HG03521 (cell line): ENCODE results near the gene LRRC28.

ENCODE experiments used
- ATAC-seq: cut with Tn5 transposase; IDR thresholded peaks from one replicate; pipeline ENCODE4 v1.9.1; 2021; ENCODE audit warnings: mild to moderate bottlenecking, moderate library complexity; ENCODE audit not compliant: unreplicated experiment

Gene LRRC28

DNA sequence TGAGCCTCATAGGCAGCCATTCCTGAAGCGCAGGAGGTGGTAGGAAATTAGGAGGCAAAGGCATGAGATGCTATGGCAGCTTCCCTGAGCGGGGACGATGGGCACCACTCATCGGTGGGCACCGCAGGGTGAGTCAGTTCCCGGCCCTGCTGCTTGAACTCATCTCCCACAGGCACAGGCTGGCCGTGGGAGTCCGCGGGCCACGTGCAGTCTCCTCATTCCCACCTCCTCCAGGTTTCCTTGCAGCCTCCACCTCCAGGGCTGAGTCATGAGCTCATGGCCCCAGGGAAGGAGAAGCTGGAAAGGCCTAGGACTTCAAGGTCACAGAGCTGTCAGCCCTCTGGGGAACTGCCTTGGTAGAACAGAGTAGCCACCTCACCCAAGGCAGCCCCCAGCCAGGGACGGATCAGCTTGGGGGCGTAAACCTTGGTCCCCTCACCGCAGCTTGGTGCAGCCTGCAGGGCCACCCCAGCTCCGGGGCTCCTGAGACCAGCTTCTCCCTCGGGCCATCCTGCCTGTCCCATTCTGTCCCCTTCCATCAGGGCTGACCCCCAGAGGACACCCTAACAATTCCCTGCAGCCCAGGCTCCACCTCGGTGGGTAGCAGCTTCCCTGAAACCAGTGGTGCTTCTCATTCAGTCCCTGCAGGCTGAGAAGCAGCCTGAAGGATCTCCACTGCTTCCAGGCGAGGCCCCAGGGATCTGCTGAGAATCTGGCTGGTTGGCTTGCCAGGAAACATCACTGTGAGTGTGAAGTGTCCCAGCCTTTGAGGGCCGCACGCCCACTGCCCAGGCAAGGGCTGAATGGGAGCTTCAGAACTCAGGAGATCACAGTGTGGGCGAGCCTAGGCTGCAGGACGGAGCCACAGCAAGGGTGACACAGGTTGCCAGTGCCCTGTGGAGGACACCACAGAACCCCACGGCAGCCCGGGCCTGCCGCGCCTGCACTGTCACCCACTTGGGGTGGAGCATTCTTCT lies 163.8 kb downstream of the LRRC28 start:
- ATAC-seq: no peak

DNA sequence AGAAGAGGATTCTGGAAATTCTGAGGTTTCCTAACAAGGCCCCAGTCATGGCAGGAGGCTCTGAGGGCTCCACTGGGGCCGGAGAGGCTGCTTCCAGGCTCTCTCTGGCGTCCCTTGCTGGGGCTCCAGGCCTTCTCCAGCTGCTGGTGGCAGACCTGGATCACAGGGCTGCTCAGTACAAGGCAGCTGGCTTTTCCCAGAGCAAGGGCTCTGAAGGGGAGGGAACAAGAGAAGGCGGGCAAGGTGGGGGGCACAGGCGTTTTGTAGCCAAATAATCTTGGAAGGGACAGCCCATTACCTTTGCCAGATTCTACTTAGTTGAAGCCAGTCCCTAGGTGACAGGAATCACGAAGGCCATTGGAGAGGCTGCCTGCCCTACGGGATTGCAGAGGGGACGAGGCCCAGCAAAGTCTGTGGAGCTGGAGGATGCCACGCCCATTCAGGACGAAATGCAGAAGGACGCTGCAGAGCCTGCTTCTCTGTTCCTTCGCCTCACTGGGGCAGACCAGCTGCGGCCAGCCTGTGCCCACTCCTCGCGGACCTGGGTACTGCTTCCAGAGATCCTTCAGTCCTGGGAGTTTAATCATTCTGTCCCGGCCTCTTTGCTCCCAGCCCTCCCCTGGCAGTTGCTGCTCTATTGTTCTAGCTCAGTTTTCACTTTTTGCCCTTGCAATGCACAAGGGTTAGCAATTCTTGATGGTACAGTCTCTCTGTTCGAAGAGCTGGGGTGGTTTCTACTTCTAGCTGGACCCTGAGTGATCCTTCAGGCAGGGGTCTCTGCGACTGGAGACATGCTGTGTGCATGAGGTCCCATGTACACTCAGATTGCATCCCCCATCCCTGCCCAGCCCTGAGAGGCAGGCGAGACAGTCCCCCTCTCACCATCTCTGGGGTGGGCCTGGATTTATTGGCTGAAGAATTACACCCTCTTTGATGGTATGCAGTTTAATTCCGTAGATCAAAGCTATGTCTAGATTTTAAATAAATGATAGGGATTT lies 165.2 kb downstream of the LRRC28 start:
- no peak for ATAC-seq

DNA sequence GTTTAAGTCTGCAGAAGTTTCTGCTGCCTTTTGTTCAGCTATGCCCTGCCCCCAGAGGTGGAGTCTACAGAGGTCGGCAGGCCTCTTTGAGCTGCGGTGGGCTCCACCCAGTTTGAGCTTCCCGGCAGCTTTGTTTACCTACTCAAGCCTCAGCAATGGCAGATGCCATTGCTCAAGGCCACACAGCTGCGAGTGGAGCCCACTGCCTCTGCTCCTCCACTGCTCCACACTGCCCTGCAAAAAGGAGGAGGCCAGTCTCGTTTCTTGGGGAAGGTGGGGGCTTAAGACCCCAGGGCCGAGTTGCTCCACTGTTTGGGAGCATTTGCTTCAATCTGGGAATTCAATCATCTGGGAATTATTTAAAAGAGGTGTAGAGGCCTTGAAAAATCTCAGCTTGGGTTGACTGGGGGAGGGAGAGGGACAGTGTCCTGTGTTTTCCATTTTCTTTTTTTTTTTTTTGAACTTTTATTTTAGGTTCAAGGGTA lies 169.9 kb downstream of the LRRC28 start:
- ATAC-seq: no peak

DNA sequence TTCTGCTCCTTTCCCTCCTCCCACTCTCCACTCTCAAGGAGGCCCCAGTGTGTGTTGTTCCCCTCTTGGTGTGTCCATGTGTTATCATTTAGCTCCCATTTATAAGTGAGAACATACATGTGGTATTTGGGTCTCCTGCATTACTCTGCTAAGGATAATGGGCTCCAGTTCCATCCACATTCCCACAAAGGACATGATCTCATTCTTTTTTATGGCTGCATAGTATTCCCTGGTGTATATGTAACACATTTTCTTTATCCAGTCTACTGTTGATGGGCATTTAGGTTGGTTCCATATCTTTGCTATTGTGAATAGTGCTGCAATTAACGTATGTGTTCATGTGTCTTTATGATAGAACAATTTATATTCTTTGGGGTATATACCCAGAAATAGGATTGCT lies 170.5 kb downstream of the LRRC28 start:
- ATAC-seq: no peak

DNA sequence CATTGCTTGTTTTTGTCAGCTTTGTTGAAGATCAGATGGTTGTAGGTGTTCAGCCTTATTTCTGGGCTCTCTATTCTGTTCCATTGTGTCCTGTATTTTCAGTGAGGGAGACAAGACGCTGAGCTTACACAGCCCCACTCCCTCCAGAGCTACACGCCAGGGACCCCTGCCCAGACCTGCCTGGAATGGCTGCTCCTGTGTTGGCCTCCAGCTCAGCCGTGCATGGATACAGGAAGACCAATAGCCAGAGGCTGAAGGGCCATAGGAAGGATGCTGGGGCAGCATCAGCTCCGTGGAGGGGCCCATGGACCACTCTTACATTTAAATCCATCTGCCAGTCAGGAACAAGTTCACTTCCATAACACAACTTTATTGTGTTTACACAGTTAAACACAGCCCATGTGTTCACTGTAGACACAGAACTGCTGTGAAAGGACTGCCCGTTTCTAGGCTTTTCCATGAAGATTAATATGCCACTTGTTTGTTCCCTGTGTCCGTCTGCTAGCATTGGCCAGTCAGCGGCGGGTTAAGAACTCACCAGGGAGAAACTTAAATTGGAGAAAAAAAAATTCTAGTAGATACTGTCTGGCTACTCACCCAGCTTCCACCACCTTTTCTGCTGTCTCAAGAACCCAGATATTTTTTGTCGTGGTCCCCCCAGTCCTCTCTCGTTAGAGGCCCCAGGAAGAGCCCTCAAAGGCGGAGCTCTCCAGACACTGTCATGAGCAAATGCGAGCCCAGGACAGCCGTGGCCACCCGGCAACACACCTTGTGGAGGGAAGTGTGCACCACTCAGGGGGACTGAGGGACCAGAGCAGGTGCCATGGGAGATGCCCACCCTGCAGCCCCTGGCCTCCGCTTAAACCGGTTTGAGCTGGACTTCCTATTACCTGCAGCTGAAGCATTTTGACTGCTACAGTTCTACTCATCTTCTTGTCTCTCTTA lies 172.2 kb downstream of the LRRC28 start:
- no peak for ATAC-seq

DNA sequence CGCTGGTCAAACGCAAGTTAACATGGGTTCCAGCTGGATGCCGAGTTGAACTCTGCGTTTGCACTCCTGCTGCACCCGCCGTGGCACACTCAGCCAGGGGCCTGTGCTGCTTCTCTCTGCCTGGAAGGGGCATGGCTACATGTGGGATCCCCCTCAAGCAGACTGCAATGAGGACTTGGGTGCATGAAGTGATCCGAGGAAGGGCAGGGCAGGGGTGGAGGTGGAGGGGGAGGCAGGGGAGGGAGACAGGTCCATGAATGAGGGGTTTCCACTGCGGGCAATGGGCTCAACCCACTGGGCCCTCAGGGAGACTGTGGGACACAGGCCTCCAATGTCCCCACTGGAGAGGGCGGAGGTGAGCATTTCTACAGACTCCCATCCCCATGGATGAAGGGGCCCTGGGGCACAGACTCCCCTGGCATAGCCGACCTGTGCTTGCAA lies 172.9 kb downstream of the LRRC28 start:
- ATAC-seq: no peak

DNA sequence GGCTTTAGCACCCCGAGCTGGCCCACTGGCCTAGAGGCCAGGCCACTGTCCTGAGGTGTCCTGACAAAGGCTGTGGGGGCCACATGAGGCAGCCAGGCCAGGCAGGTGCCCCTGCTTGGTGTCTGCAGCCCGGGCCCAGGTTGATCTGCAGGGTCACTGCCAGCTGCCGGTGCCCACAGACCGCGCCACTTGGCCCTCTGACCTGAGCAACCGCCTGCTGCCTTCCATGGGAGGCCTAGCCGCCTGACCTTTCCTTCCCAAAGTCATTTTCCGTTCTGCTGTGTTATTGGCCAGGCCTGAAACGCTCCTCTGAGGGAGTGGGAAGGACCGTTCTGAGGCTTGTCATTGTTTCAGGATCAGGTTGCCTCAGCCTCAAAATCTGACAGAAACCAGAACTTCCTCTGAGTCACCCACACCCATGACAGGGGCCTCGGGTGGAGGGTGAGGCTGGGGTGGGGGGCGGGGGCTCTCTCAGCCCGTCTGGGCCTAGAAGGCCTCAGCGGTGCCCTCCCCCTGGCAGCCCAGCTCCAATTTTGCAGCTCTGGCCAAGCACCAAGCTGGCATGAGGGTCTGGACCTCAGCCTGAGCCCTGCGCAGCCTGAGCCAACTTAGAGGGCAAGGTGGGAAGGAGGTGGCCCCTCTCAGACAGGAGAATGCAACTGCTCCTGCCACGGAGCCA lies 173.8 kb downstream of the LRRC28 start:
- ATAC-seq: no peak

DNA sequence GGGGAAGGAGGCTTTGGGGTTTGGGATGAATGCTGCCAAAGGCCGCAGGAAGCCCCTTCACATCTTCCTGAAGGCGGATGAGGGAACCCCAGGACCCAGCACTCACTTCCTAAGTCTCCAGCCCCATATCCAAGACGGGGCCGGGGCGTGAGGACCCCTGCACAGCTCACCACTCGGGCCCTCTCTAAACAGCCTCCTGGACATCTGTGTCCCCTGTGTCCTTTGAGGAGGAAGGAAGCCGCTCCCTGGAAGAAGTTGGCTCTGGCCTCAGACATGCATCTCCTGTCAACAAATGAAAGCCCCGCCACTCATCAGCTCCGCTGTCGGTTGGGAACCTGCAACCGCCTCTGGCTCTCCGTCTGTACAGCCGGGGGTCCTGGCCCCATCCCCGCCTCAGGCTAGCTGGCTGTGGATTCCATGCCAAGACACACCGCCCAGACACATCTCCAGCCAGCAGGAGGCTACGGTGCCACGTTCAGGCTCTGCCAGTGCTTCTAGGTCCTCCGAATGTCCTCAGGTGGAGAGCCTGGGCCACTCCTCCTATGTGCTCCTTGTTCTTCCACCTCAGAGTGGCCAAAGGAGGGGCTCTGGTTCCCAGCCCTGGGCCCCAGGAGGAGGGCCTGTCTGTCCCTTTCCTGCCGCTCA lies 174.5 kb downstream of the LRRC28 start:
- ATAC-seq: no peak

DNA sequence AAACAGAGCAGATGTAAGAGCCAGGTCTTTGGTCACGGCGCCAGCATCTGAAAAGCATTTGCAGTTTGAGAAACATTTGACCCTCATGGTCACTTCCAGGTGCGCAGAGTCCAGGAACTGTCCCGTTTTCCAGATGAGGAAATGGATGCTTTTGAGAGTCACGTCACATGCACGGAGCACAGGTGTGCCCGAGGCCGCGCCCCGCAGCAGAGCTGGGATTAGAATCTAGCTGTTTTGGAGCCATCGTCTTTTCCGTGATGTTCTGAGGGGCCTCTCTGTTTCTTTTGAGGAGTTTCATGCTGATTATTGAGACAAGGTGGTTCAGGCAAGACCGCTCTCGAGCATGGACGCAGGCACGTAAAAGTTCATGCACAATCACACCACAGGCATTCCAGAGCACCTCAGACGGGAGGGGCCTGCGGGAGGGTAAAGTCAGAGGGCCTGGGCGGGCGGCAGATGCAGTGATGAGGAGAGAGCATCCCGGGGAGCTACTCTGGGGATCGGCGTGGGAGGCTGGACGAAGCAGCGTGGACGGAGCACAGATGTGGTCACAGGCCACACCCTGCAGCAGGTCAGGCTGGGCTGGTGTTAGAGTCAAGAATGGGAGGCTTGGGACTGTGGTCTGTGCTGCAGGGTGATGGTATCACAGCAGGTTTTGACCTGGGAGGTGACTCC lies 175.3 kb downstream of the LRRC28 start:
- no peak for ATAC-seq

DNA sequence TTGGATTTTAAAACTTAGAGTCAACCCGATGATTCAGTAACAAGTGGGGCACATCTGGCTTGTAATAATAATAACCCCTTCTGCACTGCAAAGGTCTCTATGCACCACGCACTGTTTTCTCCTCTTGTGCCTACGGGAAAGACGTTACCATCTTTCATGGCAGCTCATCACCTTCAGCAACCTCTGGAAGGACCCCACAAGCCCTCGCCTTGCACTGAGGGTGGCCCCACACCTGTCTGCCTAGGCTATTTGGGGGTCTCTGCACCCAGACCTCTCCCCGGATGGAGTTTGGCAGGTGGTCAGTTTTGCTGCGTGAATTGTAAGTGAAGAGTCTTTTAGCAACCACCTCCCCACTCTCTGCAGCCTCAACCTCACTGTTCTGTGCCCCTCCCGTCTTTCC lies 175.9 kb downstream of the LRRC28 start:
- no peak for ATAC-seq

DNA sequence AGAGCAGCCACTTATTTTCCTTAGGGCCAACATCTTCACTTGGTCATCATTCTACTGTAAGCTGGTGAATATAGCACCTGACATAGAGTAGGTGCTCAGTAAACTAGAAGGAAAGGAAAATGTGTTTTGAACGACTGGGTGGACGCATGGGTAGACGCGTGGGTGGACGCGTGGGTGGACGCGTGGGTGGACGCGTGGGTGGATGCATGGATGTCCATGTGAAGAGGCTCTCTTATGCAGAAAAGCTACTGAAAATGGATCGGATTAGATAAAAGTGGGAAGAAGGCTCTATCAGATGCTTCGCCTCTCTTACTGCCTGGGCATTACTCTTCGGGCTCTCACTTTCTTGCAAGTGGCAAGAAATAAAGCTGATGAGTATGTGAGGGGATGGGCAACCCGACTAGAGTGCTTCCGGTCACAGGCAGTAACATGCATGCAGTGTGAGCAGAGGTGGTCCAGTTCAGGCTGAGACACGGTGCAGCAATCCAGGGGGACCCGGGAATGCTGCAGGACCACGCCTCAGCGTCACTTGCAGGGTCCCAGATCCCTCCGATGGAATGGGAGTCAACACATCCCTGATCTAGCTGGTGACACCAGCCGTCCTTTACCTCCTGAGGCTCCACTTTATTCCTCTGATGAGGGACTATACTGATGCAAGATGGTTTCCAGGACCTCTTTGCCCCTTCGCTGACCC lies 176.5 kb downstream of the LRRC28 start:
- no peak for ATAC-seq

DNA sequence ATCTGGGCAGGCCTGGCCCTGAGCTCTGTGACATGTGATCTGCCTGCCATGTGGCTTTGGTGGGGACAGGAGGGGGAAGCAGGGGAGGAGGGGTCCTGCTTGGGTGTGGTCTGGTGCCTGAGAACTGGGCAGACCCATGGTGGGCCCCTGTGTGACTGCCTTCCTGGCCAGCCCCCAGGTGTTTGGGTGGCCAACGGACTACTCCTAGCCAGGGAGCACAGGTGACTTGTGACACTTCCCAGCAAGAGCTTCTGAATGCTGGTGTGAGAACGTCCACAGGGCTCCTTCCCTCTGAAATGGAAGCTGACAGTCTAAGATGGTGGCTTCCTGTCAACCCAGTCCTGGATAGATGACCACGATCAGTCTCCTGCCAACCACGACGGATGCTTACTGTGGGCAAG lies 178.4 kb downstream of the LRRC28 start:
- no peak for ATAC-seq

DNA sequence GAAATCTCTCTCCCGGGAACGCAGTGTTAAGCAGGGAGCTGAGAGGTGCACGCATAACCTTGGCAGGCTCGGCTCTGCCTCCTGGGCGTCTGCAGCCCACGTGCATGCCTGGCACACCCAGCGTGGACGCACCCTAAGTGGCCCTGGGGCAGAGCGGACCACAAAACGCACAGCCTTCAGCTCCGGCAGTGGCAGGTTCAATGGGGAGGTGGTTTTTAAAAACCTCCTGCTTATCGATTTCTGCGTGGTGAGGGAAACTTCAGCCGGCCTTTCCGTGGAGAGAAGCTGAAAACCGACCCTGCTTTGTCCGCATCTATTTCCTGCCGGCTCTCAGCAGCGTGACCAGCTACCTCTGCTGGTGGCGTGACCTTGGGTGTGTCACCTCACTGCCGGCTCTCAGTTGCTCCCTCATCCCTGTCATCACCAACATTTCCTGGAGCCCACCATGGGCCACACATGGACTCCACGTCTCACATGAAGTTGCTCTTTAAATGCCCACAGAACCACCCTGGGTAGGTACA lies 179.7 kb downstream of the LRRC28 start:
- no peak for ATAC-seq

DNA sequence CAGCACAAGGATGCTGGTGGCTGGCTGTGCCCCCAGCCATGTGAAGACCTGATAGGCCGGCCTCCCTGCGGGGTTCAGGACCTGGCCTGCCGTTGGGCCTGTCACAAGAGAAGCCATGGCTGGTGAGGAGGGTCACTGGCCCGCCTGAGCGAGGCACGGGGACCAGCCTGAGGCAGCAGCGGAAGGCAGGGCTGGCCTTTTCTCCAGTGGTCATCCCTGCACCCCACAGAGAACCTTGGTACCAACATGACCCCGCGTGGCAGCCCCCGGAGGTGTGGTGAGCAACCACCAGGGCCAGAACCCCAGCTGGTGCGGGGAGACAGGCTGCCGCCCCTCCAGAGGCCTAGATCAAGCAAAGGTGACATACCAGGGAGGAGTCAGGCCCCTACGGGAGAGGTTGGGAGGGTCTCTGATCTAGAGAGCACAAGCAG lies 180.4 kb downstream of the LRRC28 start:
- ATAC-seq: no peak

DNA sequence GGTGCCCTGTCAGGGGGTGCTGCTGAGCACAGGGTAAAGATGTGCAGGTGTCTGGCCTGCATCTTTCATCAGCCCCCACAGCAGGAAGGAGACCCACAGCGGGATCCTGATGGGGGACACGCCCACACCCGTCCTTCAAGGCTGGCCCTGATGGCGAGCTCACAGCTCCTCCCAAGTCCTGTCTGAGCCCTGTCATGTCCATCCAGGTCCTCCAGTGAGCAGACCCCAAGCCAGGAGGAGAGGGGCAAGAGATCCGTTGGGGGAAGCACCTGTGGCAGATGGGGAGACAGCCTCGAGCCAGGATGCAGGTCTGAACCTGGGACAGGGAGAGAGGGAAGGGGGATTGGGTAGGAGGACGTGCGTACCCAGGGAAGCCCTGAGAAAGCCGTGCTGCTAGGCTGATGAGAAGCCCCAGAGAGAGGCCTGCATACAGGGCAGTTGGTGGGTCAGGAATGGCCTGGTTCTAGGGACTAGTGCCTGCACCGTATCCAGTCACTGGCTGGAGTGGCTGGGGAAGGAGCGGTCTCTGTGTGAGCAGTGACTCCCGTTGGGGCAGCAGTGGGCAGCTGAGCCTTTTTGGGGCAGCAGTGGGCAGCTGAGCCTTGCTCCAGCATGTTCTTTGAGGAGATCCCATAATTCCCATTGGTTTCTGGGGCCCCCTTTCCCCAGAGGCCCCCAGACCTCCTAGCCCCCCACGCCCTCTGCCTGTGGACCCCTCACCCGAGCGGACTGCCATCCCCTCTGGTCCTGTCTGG lies 181.2 kb downstream of the LRRC28 start:
- no peak for ATAC-seq

DNA sequence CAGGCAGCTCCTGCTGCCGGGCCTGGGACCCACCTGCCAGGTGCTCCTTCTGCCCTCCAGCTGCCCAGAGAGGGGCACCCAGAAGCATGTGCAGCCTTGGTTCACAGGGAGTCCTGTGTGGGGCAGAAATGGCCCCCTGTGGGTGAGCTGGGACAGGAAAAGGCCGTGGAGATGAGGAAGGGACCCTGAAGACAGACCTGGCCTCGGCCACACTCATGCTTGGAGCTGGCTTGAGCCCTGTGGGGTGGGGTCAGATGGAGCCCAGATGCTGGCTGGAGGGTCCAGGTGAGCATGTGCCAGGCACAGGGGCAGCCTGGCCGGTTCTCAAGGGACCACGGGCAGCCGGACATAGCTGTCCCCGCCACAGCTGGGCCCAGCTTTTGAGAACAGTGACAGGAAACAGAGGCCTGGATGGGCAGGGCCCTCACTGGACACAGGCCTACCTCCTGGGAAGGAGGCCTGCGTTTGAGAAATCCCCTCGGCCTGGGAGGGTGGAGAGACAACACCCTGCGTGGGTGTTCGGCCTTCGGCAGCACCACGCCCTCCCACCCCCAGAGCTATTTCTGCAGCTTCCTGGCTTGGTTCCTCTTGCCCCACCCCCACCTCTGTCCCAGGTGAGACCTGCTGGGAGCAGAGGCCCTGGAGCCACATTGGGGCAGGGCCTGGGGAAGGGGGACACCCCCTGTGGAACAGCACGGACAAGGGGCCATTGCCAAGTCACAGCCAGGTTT lies 181.9 kb downstream of the LRRC28 start:
- no peak for ATAC-seq
